ENCODE measurements around the gene RPL22. TPM values are rescaled to one million over a fixed set of nuclear protein-coding genes. Genes with fewer than 3 reads are reported as not detected.

RPL22 gene
- total RNA-seq, 2 donors from 2014 or later: 275 to 296 TPM

- intact Hi-C loops (cut with DNase I): no loop called here
- DNase-seq (ENCODE audit: low spot score): no peak
These were observed 18.6 kb downstream of the RPL22 start for GRCh38 chr1:6180707-6181311.

GRCh38 chr1:6180268-6180706, 19.1 kb downstream of the RPL22 start, which contains the start of gene CHD5:
TSS of gene CHD5 (minus strand) at chr1:6180321. CDS start at chr1:6180023, 298 bp downstream.
- no peak for DNase-seq (ENCODE audit: low spot score)
- intact Hi-C loops (cut with DNase I): no loop called here

DNA sequence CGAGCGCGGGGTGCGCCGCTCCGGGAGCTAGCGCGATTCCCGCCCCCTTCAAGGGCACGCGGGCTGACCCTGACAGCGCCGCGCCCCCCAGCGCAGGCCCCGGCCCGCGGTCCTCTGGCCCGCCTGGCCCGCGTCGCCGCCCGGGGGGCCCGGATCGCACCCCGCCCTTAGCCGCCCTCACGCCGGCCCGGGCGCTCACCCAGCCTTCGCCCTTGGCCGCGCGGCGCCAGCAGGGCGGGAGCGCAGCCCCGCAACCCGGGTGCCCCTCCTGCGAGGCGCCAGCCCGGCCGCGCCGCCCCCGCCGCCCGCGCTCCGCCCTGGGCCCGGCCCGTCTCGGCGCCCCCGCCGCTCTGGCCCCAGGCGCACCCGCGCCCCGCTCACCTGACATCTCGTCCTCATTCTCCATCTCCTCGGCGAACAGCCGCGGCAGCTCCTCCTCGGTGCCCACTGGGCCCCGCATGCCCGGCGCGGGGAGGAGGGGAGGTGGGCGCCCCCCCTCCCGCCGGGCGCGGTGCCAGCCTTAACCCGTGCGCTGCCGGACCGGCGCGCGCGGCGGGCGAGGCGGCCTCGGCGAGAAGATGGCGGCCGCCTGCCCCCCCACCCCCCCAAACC, 19.7 kb downstream of the RPL22 start:
- intact Hi-C loops (cut with DNase I): no loop called here
- no peak for DNase-seq (ENCODE audit: low spot score)

GRCh38 chr1:6178751-6179563, 20.4 kb downstream of the RPL22 start:
- intact Hi-C loops (cut with DNase I): no loop called here
- no peak for DNase-seq (ENCODE audit: low spot score)

- intact Hi-C loops (cut with DNase I): no loop called here
- no peak for DNase-seq (ENCODE audit: low spot score)
These were observed 21.6 kb downstream of the RPL22 start for GRCh38 chr1:6177681-6178380.

GRCh38 chr1:6176779-6177178, 22.6 kb downstream of the RPL22 start:
- intact Hi-C loops (cut with DNase I): no loop called here
- DNase-seq (ENCODE audit: low spot score): no peak

DNA sequence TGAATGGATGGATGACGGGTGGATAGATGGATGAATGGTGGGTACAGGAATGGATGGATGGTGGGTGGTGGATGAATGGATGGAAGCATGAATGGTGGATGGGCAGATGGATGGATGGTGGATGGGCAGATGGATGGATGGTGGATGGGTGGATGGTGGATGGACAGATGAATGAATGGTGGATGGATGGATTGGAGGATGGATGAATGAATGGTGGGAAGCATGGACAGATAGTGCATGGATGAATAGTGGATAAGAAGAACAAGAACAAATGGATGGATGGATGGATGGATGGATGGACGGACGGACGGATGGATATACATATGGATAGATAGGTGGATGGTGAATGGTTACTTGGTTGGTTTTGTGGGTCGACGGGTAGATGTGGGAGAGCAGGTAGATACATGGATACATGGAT, 24.0 kb downstream of the RPL22 start:
- DNase-seq (ENCODE audit: low spot score): no peak
- intact Hi-C loops (cut with DNase I): no loop called here

- intact Hi-C loops (cut with DNase I): no loop called here
- no peak for DNase-seq (ENCODE audit: low spot score)
These were observed 24.6 kb downstream of the RPL22 start for GRCh38 chr1:6174621-6175410.

- no peak for DNase-seq (ENCODE audit: low spot score)
- intact Hi-C loops (cut with DNase I): no loop called here
These were observed 26.8 kb downstream of the RPL22 start for GRCh38 chr1:6172549-6172948.

DNA sequence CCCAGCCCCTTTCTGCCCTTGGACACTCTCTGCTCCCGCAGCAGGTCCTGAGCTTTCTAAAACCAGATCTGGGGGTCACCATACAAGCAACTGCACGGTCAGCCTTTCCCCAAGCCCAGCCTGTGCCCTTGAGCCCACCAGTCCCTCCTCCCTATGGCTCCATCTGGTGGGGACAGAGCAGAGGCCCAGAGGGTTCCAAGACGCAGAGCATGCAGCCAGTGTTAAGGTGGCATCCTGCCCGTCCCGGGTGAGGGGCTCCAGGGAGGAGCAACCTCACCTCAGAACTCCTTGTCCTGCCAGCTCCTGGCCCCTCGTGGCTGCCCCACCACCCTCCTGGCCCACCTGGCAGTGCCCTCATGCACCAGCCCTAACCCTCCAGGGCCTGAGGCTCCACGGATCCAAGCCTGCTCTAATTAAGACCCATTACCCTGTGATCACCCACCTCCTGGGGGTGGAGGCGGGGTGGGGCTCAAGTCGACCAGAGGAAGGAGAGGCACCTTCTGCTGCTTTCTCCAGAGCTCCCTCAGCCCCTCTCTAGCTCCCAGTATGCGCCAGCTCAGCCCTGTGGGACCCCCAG, 27.8 kb downstream of the RPL22 start:
- no peak for DNase-seq (ENCODE audit: low spot score)
- intact Hi-C loops (cut with DNase I): no loop called here

DNA sequence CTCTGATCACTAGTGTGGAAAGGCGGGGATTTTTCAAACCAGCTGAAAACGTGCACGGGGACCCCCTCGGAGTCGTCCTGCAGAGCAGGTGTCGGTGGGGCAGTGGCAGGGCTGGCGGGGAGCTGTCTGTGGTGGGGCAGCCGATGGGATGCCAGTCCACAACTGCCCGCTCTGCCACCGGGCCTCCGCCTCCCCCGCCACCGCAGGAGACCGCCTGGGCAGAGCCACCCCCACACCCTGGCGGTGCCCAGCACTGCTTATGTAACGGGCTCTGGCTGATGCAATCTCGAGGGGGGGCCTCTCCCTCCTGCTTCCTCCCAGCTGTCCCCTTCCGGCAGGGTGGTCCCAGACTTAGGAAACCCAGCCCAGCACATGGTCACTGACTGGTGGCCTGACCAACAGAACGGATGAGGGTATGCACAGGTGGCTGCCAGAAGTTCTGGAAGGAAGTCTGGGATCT, 28.6 kb downstream of the RPL22 start:
- intact Hi-C loops (cut with DNase I): no loop called here
- no peak for DNase-seq (ENCODE audit: low spot score)

DNA sequence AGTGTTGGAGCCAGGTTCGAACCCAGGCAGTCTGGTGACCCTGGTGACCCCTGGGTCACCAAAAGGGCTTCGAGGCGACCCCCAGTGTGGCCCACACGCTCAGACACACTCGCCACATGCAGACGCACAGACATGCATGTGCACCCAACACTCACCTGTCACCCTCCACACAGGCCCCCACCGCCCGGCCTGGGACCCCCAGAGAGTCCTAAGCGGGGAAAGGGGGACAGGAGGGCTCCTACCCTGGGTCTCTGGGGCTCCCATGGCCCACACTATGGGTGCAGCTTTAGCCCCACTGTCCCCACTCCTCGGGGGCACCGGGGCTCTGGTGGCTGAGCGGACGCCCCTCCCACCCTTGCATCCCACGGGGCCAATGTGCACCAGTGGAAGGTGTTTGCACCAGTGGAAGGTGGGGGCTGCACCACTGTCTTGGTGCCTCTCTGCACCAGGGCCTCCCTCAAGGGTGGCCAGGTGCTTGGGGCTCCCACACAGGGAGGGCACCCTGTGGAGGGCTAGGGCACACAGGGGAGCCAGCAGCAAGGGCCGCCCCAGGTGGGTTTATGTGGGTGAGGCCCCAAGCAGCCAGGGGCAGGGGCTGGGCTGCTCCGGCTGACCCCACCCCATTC, 29.2 kb downstream of the RPL22 start:
- no peak for DNase-seq (ENCODE audit: low spot score)
- intact Hi-C loops (cut with DNase I): no loop called here

GRCh38 chr1:6168947-6169586, 30.3 kb downstream of the RPL22 start:
- intact Hi-C loops (cut with DNase I): loop anchor here in 1 of 2 donors (1.0 kb wide), 1 partner anchor 48 kb away; no protein-coding TSS in a partner anchor

DNA sequence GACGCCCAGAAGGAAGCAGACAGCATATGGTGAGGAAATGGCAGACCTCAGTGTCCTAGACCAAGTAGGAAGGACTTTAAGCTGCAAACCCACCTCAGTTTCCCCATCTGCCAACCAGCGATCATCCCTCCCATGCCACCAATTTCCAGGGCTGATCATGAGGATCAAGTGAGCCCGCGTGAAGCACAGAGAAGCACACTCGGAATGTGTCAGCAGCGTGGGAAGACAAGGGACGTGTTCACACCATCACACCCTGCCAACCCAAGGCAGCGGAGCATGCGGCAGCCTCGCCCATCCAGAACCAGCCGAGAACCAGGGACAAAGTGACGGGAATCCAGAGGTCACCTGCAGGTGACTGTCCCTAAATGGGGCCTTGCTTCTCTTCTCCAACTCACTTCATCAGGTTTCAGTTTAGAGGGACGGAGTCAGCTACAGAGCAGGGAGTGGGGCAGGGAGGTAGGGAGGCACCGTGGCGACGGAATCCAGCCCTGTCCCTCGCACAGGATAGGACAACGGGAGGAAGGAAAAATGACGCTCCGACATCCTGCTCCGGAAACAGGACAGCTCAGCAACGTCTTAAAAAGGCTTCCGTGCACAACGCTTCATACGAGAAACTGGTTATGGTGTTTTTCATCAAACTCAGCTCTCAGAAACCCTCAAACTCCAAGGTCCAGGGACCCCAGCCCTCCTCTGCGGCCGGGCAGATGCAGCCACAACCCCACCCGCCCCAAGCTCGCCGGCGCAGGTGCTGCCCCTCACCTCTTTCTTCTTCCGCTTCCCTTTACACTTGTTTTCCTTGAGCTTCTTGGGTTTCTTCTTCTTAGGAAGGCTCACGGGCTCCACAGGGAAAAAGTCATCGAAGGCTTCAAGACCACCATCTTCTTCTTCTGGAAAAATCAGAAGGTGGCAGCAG, 31.7 kb downstream of the RPL22 start:
- no peak for DNase-seq (ENCODE audit: low spot score)
- intact Hi-C loops (cut with DNase I): loop anchor here in 1 of 2 donors (1.0 kb wide), 1 partner anchor 50 kb away; no protein-coding TSS in a partner anchor

More at GRCh38 chr1:6168947-6169586, 30.3 kb downstream of the RPL22 start:
- no peak for DNase-seq (ENCODE audit: low spot score)

- intact Hi-C loops (cut with DNase I): no loop called here
These were observed 32.6 kb downstream of the RPL22 start for GRCh38 chr1:6166655-6167390.

DNA sequence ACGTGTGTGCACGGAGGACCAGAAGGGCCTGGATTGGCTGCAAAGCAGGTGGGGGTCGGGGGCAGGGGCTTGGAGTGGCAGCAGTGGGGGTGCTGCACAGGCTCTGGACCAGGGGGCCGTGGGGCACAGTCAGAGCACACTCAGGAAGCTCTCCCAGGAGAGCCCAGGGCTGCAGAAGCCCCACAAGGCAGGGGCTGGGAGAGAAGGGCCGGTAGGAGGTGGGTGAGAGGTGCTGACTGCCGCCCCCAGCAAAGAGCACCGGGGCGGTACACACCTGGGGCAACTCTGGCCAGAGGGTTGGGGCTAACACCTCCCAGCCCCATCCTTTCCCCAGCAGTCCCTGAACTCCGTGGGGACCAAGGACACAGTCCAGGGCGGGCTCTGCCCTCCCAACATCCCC, 33.2 kb downstream of the RPL22 start:
- intact Hi-C loops (cut with DNase I): no loop called here
- DNase-seq (ENCODE audit: low spot score): no peak

More at GRCh38 chr1:6166655-6167390, 32.6 kb downstream of the RPL22 start:
- no peak for DNase-seq (ENCODE audit: low spot score)

Measured in posterior vena cava (tissue), 2 donors.